ENCODE measurements around the gene VPS26B. TPM values are rescaled to one million over a fixed set of nuclear protein-coding genes. Genes with fewer than 3 reads are reported as not detected.
"Not testable (repeated sequence)": the region's sequence is repeated elsewhere in the genome, so short reads cannot be mapped to it uniquely, and the experiment has no call there.

The VPS26B gene
- total RNA-seq, 1 experiment from 2014 or later, result 29.3 TPM

- TF ChIP-seq ZNF425 (CRISPR knock-in tag; conservative IDR thresholded peaks at IDR 0.05), result no peak
- TF ChIP-seq ZNF138 (CRISPR knock-in tag; conservative IDR thresholded peaks at IDR 0.05), result no peak
- no peak for TF ChIP-seq E2F4 (CRISPR knock-in tag; IDR thresholded peaks at IDR 0.05; ENCODE audit: borderline replicate concordance, low read depth)
- TF ChIP-seq STAT6 (CRISPR knock-in tag; conservative IDR thresholded peaks at IDR 0.05; ENCODE audit: low read depth), result no peak
- no peak for TF ChIP-seq HMGA2 (CRISPR knock-in tag; IDR thresholded peaks at IDR 0.05)
- no peak for TF ChIP-seq IRF2 (CRISPR knock-in tag; IDR thresholded peaks at IDR 0.05; ENCODE audit: borderline replicate concordance, low read depth)
- no peak for TF ChIP-seq TCF7 (CRISPR knock-in tag; IDR thresholded peaks at IDR 0.05; ENCODE audit: low read depth)
Observed at GRCh38 chr11:134178032-134178674, 46.3 kb upstream of the VPS26B start (continued).

- TF ChIP-seq NR1H2 (CRISPR knock-in tag; IDR thresholded peaks at IDR 0.05), result no peak
- no peak for TF ChIP-seq NFE2L1 (CRISPR knock-in tag; IDR thresholded peaks at IDR 0.05)
- no peak for TF ChIP-seq ZNF423 (CRISPR knock-in tag; IDR thresholded peaks at IDR 0.05)
- no peak for TF ChIP-seq USF2 (CRISPR knock-in tag; IDR thresholded peaks at IDR 0.05)
- Mint-ChIP-seq H3K27me3 (ENCODE audit: low read depth) (no peaks in the 10 kb centered on the region), H3K4me1 (no peaks in the 10 kb centered on the region), H3K27ac (no peak overlapping the region), H3K4me3 (no peak overlapping the region), H3K36me3 (peaks cover 49% of the 10 kb centered on the region), H3K9me3 (no peaks in the 10 kb centered on the region)
- POLR2A ChIA-PET, result no interaction called here
- ATAC-seq, result no peak
- CTCF ChIA-PET, result no interaction called here
- no peak for DNase-seq (ENCODE audit: low spot score)
Observed at GRCh38 chr11:134181707-134182106, 42.8 kb upstream of the VPS26B start.

- H3K27me3 Mint-ChIP-seq (ENCODE audit: low read depth); H3K27ac Mint-ChIP-seq; DNase-seq (ENCODE audit: low spot score); POLR2A ChIA-PET; H3K4me3 Mint-ChIP-seq; ATAC-seq; H3K4me1 Mint-ChIP-seq: not testable (repeated sequence)
- CTCF ChIA-PET, result interaction anchor here (1.2 kb wide), 1 partner anchor 19 kb away, joined by 3 read pairs; no protein-coding TSS in a partner anchor
- Mint-ChIP-seq H3K36me3 (peaks cover 80% of the 10 kb centered on the region), H3K9me3 (peaks cover 27% of the 10 kb centered on the region)
- TF ChIP-seq NFYB (CRISPR knock-in tag; conservative IDR thresholded peaks at IDR 0.05; ENCODE audit: low read depth), result peak; percentile 48
Observed at GRCh38 chr11:134188092-134188491, 36.4 kb upstream of the VPS26B start.

- ChIA-PET CTCF (no interaction called here), POLR2A (no interaction called here)
- H3K36me3 Mint-ChIP-seq, result peaks cover 68% of the 10 kb centered on the region
- DNase-seq (ENCODE audit: low spot score), result no peak
- H3K4me1 Mint-ChIP-seq, result peaks cover 11% of the 10 kb centered on the region
- no peaks in the 10 kb centered on the region for H3K27me3 Mint-ChIP-seq (ENCODE audit: low read depth)
- ATAC-seq, result no peak
- no peak overlapping the region for H3K27ac Mint-ChIP-seq
- no peak overlapping the region for H3K4me3 Mint-ChIP-seq
- H3K9me3 Mint-ChIP-seq, result no peaks in the 10 kb centered on the region
- TF ChIP-seq HMGA2 (CRISPR knock-in tag; IDR thresholded peaks at IDR 0.05) (no peak), PRRX2 (CRISPR knock-in tag; IDR thresholded peaks at IDR 0.05) (no peak), HMGXB4 (CRISPR knock-in tag; IDR thresholded peaks at IDR 0.05) (no peak), NR2C2 (CRISPR knock-in tag; IDR thresholded peaks at IDR 0.05) (no peak), MLX (CRISPR knock-in tag; IDR thresholded peaks at IDR 0.05) (no peak)
Observed at GRCh38 chr11:134196756-134197155, 27.7 kb upstream of the VPS26B start.
